NT2/D1 (cell line): ENCODE measurements around the gene MTG2.
A peak's percentile ranks its signal among the peaks of the same experiment; 100 is the strongest.

ENCODE experiments used
- DNase-seq: peaks from one replicate; pipeline ENCODE4 v3.0.0-alpha.2; 2011; ENCODE audit warnings: low read depth, low spot score
- H3K27me3 ChIP-seq: 2 replicates; pipeline ENCODE4 v1.6.0; 2011; ENCODE audit warnings: mild to moderate bottlenecking; ENCODE audit not compliant: insufficient read length, insufficient read depth
- H3K36me3 ChIP-seq: 2 replicates; pipeline ENCODE4 v1.6.1; 2011; ENCODE audit warnings: mild to moderate bottlenecking, low read length, mixed read lengths; ENCODE audit not compliant: insufficient read depth, insufficient read length
- H3K4me1 ChIP-seq: 2 replicates; pipeline ENCODE4 v1.5.1; 2011; ENCODE audit not compliant: insufficient read depth, insufficient read length
- H3K4me3 ChIP-seq: 2 replicates; pipeline ENCODE4 v1.5.1; 2011; ENCODE audit warnings: low read depth; ENCODE audit not compliant: insufficient read length
- H3K9ac ChIP-seq: 2 replicates; pipeline ENCODE4 v1.6.0; 2011; ENCODE audit warnings: low read depth; ENCODE audit not compliant: insufficient read length
- H3K9me3 ChIP-seq: 2 replicates; pipeline ENCODE4 v1.5.1; 2011; ENCODE audit warnings: mild to moderate bottlenecking, low read length; ENCODE audit not compliant: insufficient read depth
- SUZ12 ChIP-seq: IDR thresholded peaks from 2 replicates; pipeline ENCODE4 v1.6.1; 2011; ENCODE audit not compliant: insufficient read length, insufficient read depth; ENCODE audit errors: extremely low read depth
- YY1 ChIP-seq: IDR thresholded peaks from 2 replicates; pipeline ENCODE4 v1.6.1; 2011; ENCODE audit not compliant: insufficient read length, insufficient read depth
- ZNF274 ChIP-seq: IDR thresholded peaks from 2 replicates; pipeline ENCODE4 v1.6.1; 2011; ENCODE audit warnings: mild to moderate bottlenecking, low read depth, low read length

Gene MTG2

DNA sequence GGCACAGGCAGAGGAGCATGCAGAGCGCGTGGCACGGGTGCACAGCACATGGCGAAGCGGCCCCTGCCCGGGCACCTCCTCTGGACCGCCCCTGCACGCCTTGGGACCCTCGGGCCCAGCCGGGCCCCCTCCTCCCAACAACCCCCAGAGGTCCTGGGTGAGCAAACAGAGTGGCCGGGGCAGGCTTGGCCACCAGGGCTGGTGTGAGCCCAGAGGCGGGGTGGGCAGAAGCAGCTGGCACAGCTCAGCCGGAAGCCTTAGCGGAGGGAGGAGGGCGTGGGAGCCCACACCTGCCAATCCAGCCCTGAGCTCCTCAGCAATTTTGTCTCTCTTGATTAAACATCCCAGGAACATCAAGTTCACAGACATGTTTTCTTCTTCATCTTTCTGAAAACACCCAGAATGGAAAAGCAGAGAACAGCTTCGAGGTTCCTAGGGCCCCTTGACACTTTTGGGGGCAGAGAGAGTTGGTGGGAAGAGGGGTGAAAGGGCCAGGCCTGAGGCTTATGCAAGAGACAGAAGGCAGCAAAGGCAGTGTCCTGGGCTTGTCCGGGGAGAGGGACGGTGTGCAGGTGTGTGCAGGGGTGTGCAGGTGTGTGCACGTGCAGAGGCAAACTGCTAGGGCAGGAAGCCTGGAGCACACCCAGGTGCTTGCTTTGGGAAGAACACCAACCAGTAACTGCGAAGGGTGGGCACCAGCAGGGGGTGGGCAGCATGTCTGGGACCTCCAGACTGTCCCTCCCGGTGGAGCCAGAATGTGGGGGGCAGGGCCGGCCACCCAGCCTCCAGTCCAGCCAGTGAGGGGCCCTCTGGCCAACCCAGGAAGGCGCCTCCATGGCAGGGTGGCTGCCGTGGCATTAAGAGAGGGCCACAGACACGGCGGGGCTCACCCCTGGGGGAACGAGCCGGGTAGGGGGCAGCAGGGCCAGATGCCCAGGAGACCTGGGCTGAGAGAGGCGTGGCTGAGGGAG is 32.5 kb downstream of the MTG2 start:
- peaks cover 26% of the 10 kb centered on the region for H3K27me3 ChIP-seq
- H3K4me1 ChIP-seq = peaks cover 40% of the 10 kb centered on the region
- no peak overlapping the region for H3K9ac ChIP-seq
- H3K36me3 ChIP-seq = no peaks in the 10 kb centered on the region
- no peaks in the 10 kb centered on the region for H3K9me3 ChIP-seq
- TF ChIP-seq YY1 (no peak), SUZ12 (no peak), ZNF274 (no peak)
- DNase-seq = no peak
- H3K4me3 ChIP-seq = no peak overlapping the region

DNA sequence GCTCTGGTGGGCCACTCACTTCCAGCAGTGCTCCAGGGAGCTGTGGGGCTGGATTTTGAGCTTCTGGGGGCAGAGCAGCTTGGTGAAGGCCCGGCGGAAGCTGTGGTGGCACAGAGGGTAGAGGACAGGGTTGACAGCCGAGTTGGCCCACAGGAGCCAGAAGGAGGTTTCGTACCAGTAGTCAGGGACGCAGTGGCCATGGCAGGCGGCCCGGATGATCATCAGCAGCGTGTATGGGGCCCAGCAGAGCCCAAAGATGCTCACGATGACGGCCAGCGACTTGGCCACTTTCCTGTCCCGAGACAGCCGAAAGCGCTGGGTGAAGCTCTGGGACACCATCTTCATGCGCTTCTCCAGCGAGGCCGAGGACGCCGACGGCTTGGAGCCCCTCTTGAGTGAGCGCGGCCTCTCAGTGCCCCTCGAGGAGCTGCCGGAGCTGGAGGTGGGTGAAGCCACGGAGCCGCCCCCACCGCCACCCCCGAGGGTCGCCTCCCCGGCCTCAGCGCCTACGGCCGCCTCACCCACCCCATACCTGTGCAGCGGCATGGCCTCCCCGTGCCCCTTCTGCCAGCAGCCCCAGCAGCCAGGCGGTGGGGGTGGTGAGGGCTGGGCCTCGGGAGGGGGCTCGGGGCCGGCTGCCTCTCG is 33.3 kb downstream of the MTG2 start:
- Histone ChIP-seq H3K27me3 (peaks cover 34% of the 10 kb centered on the region), H3K36me3 (no peaks in the 10 kb centered on the region), H3K4me3 (no peak overlapping the region), H3K4me1 (peaks cover 43% of the 10 kb centered on the region), H3K9me3 (no peaks in the 10 kb centered on the region), H3K9ac (peak overlapping the region; percentile 13)
- no peak for TF ChIP-seq ZNF274
- TF ChIP-seq YY1 = no peak
- no peak for TF ChIP-seq SUZ12
- no peak for DNase-seq

DNA sequence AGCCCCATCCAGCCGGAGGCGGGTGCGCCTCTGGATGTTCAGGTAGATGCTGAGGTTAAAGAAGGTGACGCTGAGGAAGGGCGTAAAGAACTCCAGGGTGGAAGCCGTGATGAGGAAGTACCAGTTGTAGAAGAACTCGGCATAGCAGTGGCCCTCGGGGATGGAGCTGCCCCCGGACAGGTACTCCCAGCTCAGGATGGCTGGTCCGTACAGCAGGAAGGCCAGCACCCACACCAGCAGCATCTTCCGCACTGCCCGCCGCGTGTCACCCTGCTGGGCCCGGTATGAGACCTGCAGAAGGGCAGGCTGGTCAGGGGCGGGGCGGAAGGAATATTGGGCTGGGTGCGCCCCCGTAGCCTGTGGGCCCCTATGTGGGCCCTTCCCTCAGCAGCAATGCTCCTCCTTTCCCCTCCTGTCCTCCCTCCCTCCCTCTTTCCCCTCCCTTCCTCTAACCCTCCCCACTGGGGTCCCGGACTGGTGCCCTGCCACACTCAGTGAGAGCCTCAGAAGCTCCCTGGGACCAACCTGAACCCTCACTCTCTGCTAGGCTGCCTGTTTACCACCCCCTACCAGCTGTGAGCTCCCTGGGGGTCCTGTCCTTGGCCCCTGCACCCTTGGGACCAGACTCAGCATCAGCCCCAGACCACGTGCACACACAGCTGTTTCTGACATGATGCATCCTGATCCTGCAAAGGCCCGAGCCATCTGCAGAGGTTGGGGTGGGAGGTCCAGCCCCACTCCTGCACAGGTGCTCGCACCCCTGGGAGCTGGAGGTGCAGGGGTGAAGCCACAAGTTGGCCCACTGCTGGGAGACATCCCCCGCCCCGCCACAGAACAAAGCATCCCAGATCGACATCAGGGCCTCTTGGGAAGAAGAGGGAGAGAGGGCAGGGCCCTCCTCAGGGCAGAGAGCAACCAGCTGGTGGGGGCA is 34.1 kb downstream of the MTG2 start:
- Histone ChIP-seq H3K4me1 (peaks cover 45% of the 10 kb centered on the region), H3K27me3 (peaks cover 42% of the 10 kb centered on the region), H3K4me3 (no peak overlapping the region), H3K9ac (peak overlapping the region; percentile 34), H3K36me3 (no peaks in the 10 kb centered on the region), H3K9me3 (no peaks in the 10 kb centered on the region)
- DNase-seq = no peak
- TF ChIP-seq SUZ12 (no peak), ZNF274 (no peak), YY1 (no peak)

DNA sequence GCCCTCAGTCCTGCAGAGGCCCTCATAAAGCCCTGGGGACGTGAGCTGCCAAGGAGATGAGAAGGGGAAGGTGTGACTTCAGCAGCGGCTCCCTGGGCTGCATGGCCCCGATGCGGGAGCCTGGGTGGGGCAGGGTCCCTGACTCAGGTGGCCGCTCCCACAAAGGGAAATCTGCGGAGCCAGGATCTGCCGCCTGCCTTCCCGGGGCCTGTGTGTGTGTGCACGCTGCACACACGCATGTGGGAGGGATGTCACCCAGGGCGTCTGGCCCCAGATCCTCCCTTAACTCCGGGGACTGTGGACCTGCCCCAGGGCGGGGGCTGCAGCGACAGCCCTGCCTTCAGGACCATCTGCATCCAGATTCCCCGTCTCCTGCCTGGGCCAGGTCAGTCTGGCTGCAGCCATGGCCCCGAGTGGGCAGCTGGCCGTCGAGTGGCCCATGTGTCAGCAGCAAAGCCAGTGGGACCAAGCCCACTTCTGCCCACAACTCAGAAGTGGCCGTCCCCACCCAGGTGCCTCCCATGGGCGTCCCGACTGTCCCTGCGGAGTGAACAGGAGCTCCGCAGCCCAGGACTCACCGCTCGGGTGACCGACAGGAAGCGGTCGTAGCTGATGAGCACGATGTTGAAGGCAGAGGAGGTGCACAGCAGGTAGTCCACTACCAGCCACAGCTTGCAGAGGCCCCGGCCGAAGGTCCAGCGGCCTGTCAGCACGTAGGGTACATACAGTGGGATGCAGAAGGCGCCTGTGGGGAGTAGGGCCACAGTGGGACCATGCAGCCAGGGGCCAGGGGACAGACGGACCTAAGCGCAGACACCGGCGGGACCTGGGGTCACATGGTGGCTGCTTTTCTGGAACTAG is 35.3 kb downstream of the MTG2 start:
- TF ChIP-seq ZNF274 (no peak), YY1 (no peak), SUZ12 (no peak)
- Histone ChIP-seq H3K36me3 (no peaks in the 10 kb centered on the region), H3K9ac (peak overlapping the region; percentile 36), H3K4me1 (peaks cover 41% of the 10 kb centered on the region), H3K27me3 (peaks cover 55% of the 10 kb centered on the region), H3K9me3 (no peaks in the 10 kb centered on the region), H3K4me3 (no peak overlapping the region)
- no peak for DNase-seq

DNA sequence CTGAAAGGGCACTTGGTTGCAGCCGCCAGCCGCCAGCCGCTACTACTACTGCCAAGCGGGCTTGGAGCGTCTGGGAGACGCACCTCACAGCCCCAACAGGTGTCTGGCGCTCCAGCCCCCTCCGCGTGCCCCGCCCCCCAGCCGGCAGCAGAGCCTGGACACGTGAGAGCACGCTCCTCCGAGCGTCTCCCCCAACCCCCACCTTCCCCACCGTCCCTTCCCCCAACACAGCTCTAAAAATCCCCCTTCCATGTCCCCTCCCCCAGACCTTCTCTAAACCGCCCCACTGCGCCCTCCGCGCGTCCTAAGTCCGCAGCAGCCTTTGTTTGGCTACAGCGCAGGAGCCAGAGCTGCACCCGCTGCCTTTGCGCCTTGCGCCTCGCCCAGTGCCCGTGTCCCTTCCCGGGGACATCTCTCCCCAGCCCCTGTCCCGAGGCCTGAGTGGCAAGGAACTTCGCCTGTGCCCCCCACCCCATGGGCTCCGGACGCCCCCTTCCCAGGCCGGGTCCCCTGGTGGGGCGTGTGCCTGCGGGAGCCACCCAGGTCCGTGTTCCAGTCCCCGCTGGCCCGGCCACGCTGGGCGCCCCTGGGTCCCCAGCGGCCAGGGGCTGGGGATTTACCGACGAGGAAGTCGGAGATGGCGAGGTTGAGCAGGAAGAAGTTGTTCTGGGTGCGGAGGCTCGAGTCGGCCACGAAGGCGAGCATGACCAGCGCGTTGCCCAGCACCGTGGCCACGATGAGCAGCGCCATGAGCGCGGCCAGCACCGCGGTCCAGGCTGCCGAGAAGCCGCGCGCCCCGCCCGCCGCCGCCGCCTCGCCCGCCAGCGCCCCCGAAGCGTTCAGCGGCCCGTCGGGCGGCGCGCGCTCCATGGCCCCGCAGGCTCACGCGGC is 36.5 kb downstream of the MTG2 start:
- TF ChIP-seq ZNF274 = no peak
- TF ChIP-seq SUZ12 = peak; percentile 12
- TF ChIP-seq YY1 = no peak
- peak overlapping the region; percentile 70 for H3K9ac ChIP-seq
- H3K27me3 ChIP-seq = peaks cover 62% of the 10 kb centered on the region
- H3K36me3 ChIP-seq = no peaks in the 10 kb centered on the region
- DNase-seq = no peak
- no peaks in the 10 kb centered on the region for H3K9me3 ChIP-seq
- H3K4me1 ChIP-seq = peaks cover 34% of the 10 kb centered on the region
- H3K4me3 ChIP-seq = peak overlapping the region; percentile 45
